Lung (tissue), 12 donors: ENCODE measurements around the gene ZG16B. TPM values are rescaled to one million over a fixed set of nuclear protein-coding genes. Genes with fewer than 3 reads are reported as not detected.

ENCODE experiments used
- ATAC-seq: fragments of 200-7000 bp; cut with Tn5 transposase; one replicate; pipeline ENCODE4 v1.9.1; 2020; ENCODE audit warnings: moderate number of reproducible peaks; ENCODE audit not compliant: insufficient read depth, low FRiP score
- DNase-seq, 3 donors: peaks; one replicate each; pipeline ENCODE4 v3.0.0-alpha.2; 2013 to 2017
- H3K27ac ChIP-seq, 2 donors: one replicate each; pipeline ENCODE4 v1.5.1; 2013; ENCODE audit warnings: mild to moderate bottlenecking in 2 of 2, moderate library complexity in 2 of 2, control low read depth in 1 of 2, inconsistent platforms in 1 of 2, low read depth in 1 of 2, low read length in 1 of 2
- H3K27me3 ChIP-seq, 3 donors: one replicate each; pipeline ENCODE4 v1.5.1; 2013; ENCODE audit warnings: low read length in 2 of 3; ENCODE audit not compliant: control insufficient read depth in 3 of 3, insufficient read depth in 3 of 3
- H3K36me3 ChIP-seq, 4 donors: one replicate each; pipeline ENCODE4 v1.5.1; 2013; ENCODE audit warnings: low read length in 4 of 4, mild to moderate bottlenecking in 1 of 4, moderate library complexity in 1 of 4; ENCODE audit not compliant: control insufficient read depth in 4 of 4, insufficient read depth in 4 of 4
- H3K4me1 ChIP-seq, 5 donors: one replicate each; pipeline ENCODE4 v1.5.1; 2013; ENCODE audit warnings: low read length in 5 of 5, mild to moderate bottlenecking in 2 of 5, moderate library complexity in 1 of 5; ENCODE audit not compliant: control insufficient read depth in 5 of 5, insufficient read depth in 5 of 5
- H3K4me3 ChIP-seq: one replicate; pipeline ENCODE4 v1.5.1; 2013; ENCODE audit warnings: mild to moderate bottlenecking, control low read depth, moderate library complexity
- H3K9ac ChIP-seq, 2 donors: one replicate each; pipeline ENCODE4 v1.5.1; 2013; ENCODE audit warnings: low read length in 2 of 2, control low read depth in 1 of 2; ENCODE audit not compliant: insufficient read depth in 1 of 2
- H3K9me3 ChIP-seq, 4 donors: one replicate each; pipeline ENCODE4 v1.5.1; 2013; ENCODE audit warnings: low read length in 3 of 4, mild to moderate bottlenecking in 1 of 4, moderate library complexity in 1 of 4; ENCODE audit not compliant: control insufficient read depth in 4 of 4, insufficient read depth in 3 of 4
- WGBS, 2 donors: extraction: QIAGEN DNeasy Blood & Tissue Kit; methylation state at CpG; one replicate each; pipeline ENCODE4 v1.1.7; 2013; 5-methylcytosine and 5-hydroxymethylcytosine counted together
- polyA plus RNA-seq, 2 donors: library from polyadenylated mRNA; stranded (reverse); fragments of 200-250 nt; gene quantifications; one replicate each; pipeline ENCODE4 v1.2.1, GENCODE V29; 2013
- total RNA-seq, 2 donors: library from RNA; depleted of rRNA in 1 of 2; stranded (reverse); fragments of >200 nt in 1 of 2; gene quantifications; one replicate each; pipeline ENCODE4 v1.2.1, GENCODE V29; 2014 to 2021
- TF ChIP-seq, protein P1 (sequence below): IDR thresholded peaks from 2 replicates; pipeline ENCODE4 v1.5.1; 2012; ENCODE audit warnings: mild to moderate bottlenecking; ENCODE audit errors: control extremely low read depth, extremely low read depth
- donor health status: control.
- donor health status: control.
- donor health status: Bipolar disorder and iron deficiency.
- donor health status: healthy.
- donor health status: DM: yes; HTN: yes; CAD: no.

ZG16B gene
- total and polyA plus RNA-seq, 4 donors: 2.1 to 6.1 (median 4.3) TPM

DNA sequence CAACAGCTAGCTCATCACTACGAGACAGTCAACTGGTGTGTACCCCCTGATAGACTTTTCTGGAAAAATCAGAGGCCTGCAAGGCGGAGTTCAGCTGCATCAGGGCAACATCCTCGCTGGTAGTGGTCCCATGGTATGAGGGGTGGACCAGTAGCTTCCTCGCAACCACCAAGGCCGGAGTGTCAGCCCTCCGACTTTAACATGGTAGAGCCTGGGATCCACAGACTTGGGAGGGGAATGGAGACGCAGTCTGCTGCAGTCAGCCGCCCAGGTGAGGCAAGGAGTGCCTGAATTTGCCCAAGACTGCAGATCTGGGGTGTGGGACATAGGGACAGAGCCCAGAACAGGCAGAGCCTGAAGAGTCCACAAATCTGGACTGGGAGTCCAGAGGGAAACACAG, 13.4 kb downstream of the ZG16B start:
- ATAC-seq (no peak), DNase-seq (no peak)
- H3K27ac ChIP-seq: no peak overlapping the region
- H3K4me3 ChIP-seq: no peak overlapping the region
- H3K4me1 ChIP-seq: peaks cover 0 to 17% (median 0%) of the 10 kb centered on the region in 5 donors
- H3K9ac ChIP-seq: no peak overlapping the region
- TF ChIP-seq, protein P1, sequence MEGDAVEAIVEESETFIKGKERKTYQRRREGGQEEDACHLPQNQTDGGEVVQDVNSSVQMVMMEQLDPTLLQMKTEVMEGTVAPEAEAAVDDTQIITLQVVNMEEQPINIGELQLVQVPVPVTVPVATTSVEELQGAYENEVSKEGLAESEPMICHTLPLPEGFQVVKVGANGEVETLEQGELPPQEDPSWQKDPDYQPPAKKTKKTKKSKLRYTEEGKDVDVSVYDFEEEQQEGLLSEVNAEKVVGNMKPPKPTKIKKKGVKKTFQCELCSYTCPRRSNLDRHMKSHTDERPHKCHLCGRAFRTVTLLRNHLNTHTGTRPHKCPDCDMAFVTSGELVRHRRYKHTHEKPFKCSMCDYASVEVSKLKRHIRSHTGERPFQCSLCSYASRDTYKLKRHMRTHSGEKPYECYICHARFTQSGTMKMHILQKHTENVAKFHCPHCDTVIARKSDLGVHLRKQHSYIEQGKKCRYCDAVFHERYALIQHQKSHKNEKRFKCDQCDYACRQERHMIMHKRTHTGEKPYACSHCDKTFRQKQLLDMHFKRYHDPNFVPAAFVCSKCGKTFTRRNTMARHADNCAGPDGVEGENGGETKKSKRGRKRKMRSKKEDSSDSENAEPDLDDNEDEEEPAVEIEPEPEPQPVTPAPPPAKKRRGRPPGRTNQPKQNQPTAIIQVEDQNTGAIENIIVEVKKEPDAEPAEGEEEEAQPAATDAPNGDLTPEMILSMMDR: no peak
- 90 to 91% methylated on average over 8 of the region's 8 CpGs for WGBS, 2 donors
- H3K9me3 ChIP-seq: no peaks in the 10 kb centered on the region
- no peaks in the 10 kb centered on the region for H3K36me3 ChIP-seq
- peaks cover 0 to 4% (median 3%) of the 10 kb centered on the region in 3 donors for H3K27me3 ChIP-seq

DNA sequence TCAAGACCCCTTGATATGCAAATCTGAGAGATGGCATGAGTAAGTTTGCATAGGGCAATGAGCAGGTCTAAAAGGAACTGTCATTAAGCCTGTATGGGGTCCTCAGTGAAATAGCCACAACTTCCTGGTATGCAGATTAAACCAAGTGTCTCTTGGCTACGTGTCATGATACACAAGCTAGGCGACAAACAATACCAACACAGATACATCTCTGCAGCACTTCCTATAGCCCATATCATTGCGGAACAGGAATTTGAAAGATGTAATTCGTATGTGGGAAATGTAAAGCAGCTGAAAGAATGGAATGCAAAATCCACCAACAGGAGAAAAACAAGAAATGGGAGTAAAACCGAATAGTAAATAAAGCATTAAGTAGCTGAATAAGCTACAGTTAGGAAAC, 15.0 kb downstream of the ZG16B start:
- Histone ChIP-seq H3K27me3 (peaks cover 0 to 4% (median 3%) of the 10 kb centered on the region in 3 donors), H3K4me1 (peaks cover 0 to 17% (median 0%) of the 10 kb centered on the region in 5 donors), H3K27ac (no peak overlapping the region), H3K9me3 (peaks cover 0 to 2% (median 0%) of the 10 kb centered on the region in 4 donors), H3K36me3 (no peaks in the 10 kb centered on the region), H3K4me3 (no peak overlapping the region), H3K9ac (no peak overlapping the region)
- 58 to 64% methylated on average over 5 of the region's 5 CpGs for WGBS, 2 donors
- DNase-seq (no peak), ATAC-seq (no peak)
- TF ChIP-seq, protein P1: no peak

DNA sequence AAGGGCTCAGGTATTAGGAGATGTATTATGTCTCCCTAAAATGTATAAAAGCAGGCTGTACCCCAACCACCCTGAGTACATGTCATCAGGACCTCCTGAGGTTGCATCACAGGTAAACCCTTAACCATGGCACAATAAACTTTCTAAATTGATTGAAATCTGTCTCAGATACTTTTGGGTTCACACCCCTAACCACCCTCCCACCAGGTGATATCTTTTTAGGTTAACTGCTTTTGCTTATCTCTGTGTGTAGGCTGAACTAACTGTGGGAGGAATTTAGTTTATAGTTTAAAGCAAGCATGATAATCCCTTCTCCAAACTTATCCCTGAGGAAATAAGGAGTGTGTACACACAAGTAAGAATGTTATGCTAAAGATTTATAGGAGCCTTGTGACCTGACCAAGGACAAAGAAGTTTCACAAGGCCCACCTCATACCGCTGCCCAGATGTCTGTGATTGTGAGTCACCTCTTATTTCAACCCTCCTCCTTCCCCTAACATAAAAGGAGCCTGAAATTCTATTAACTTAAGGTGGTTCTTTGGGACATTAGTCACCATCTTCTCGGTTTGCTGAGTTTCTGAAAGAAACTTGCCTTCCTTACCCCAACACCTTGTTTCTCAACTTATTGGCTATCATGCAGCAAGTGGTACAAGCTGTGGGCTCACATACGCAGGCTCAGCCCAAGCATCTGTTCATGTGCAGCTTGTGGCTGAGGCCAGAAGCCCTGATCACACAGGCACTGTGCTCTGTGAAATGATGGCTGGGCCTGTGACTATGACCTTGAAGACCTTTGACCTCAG, 16.6 kb downstream of the ZG16B start:
- TF ChIP-seq, protein P1: no peak
- Histone ChIP-seq H3K4me1 (peaks cover 0 to 8% (median 0%) of the 10 kb centered on the region in 5 donors), H3K4me3 (no peak overlapping the region), H3K36me3 (no peaks in the 10 kb centered on the region), H3K9me3 (peaks cover 0 to 2% (median 0%) of the 10 kb centered on the region in 4 donors), H3K27ac (no peak overlapping the region), H3K27me3 (peaks cover 0 to 4% (median 3%) of the 10 kb centered on the region in 3 donors), H3K9ac (no peak overlapping the region)
- 66 to 68% methylated on average over 3 of the region's 3 CpGs for WGBS, 2 donors
- ATAC-seq (no peak), DNase-seq (no peak)
